HG03175 (cell line): ENCODE measurements around the gene HJURP.

Source experiments
- ATAC-seq: cut with Tn5 transposase; IDR thresholded peaks from one replicate; pipeline ENCODE4 v1.9.1; 2021; ENCODE audit warnings: mild to moderate bottlenecking, moderate library complexity; ENCODE audit not compliant: unreplicated experiment

HJURP gene

GRCh38 chr2:233795735-233796171 lies 58.6 kb downstream of the HJURP start:
- no peak for ATAC-seq

DNA sequence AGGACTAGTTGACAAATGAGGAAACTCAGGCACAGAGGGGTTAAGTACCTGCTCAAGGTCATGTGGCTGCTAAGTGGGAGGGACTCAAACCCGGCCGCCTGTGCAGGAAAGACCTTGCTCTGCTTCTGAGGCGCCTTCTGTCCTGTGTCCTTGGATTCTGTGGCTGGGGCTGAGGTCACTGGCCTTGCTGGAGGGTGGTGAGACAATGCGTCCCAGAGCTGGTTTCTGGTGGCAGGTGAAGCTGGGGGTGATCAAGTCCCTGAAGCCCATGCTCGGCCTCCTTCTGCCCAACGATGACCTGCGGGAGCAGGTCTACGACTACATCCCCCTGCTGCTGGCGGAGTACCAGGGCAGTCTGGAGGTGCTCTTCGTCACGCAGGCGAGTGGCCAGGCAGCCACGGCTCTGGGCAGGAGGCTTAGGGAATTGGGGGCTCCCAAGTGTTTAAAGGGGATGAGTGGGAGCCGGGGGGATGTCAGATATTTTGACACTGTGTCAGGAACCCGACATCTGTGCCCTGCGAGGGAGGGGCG lies 60.1 kb downstream of the HJURP start:
- ATAC-seq: no peak

GRCh38 chr2:233793465-233794127 lies 60.7 kb downstream of the HJURP start:
- no peak for ATAC-seq

GRCh38 chr2:233792720-233793119 lies 61.6 kb downstream of the HJURP start:
- ATAC-seq: no peak

DNA sequence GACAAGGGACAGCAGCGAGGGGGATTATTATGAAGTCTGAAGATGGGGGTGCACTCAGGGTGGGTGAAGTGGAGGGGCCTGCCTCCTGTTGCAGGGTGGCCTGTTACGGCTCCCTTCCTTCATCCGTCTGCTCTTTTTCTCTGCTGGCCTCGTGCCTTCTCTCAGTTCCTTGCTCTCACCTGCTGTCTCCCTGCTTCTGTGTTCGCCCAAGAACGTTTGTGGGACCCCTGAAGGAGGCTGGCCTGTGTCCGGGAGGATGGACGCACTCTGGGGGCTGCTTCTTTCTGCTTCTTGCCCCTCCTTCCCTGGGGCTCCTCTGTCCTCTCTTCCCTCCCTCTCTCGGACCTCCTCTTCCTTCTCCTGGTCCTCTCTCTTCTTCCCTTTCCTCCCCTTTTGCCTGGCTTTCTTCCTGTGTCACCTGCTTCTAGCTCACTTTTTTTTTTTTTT lies 62.4 kb downstream of the HJURP start:
- no peak for ATAC-seq

DNA sequence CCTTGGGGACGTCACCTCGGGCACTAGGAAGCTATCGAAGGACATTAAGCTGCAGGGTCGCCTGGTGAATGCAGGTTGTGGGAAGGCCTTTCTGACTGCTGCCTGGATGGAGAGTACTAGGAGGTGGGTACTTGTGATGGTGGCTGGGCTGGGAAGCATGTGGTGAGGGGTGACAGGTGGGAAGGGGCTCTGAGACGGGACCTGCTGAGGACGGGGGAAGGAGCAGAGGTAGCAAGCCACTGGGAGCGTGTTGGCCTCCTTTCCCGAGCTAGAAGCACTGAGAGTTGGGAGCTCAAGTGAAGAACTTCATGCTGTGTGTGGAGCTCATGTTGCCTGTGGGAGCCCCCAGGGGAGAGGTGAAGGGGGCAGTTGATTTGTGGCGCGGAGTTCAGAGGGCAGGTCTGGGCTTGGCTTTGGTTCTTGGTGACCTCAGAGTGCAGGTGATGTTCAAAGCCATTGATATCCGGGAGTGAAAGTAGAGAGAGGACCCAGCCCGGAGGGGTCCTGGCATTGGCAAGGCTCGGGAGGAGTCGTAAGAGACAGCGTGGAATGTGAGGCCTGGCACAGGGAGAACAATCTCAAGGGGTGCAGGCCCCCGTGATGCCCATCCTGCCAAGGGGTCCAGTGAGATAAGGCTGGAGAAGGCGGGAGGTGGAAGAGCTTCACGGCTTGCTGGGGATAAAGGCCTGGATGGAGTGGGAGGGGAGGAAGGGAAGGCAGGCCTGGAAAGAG lies 63.0 kb downstream of the HJURP start:
- ATAC-seq: no peak

GRCh38 chr2:233789554-233789953 lies 64.8 kb downstream of the HJURP start:
- no peak for ATAC-seq
